PFSK-1 (cell line): ENCODE results near the gene ANTXR1.

Source experiments
- POLR2AphosphoS5 ChIP-seq: IDR thresholded peaks from 2 replicates; pipeline ENCODE4 v1.6.1; 2012; ENCODE audit warnings: low read depth, mild to moderate bottlenecking, control low read depth, low read length, moderate library complexity
- REST ChIP-seq, 2 experiments: IDR thresholded peaks; 2 replicates each; pipeline versions ENCODE4 v1.6.1 to v1.8.0; 2011 to 2012; ENCODE audit warnings: low read depth in 2 of 2, low read length in 2 of 2, control low read depth in 1 of 2, inconsistent platforms in 1 of 2, mild to moderate bottlenecking in 1 of 2, moderate library complexity in 1 of 2; ENCODE audit not compliant: insufficient read depth in 1 of 2
- SIN3A ChIP-seq: IDR thresholded peaks from 2 replicates; pipeline ENCODE4 v1.6.1; 2012; ENCODE audit warnings: mild to moderate bottlenecking, low read length, moderate library complexity, borderline replicate concordance; ENCODE audit not compliant: insufficient read depth
- TAF1 ChIP-seq: IDR thresholded peaks from 2 replicates; pipeline ENCODE4 v1.6.1; 2012; ENCODE audit warnings: low read length, control low read depth, borderline replicate concordance; ENCODE audit not compliant: insufficient read depth

- TF ChIP-seq POLR2AphosphoS5 (no peak), TAF1 (no peak), SIN3A (no peak), REST (IDR thresholded peaks at IDR 0.05; ENCODE audit: insufficient read depth in 1 of 2, low read depth in 2 of 2, low read length in 2 of 2) (no peak)
These were observed 242.8 kb downstream of the ANTXR1 start for GRCh38 chr2:69255760-69256159.
